UCSD-AML1 (cell line): ENCODE results near the gene CYBC1.

Experiments used
- DNase-seq: peaks from one replicate; lab custom pipeline; 2025; ENCODE audit not compliant: unreplicated experiment; lab: John Stamatoyannopoulos, UW

CYBC1 gene

DNA sequence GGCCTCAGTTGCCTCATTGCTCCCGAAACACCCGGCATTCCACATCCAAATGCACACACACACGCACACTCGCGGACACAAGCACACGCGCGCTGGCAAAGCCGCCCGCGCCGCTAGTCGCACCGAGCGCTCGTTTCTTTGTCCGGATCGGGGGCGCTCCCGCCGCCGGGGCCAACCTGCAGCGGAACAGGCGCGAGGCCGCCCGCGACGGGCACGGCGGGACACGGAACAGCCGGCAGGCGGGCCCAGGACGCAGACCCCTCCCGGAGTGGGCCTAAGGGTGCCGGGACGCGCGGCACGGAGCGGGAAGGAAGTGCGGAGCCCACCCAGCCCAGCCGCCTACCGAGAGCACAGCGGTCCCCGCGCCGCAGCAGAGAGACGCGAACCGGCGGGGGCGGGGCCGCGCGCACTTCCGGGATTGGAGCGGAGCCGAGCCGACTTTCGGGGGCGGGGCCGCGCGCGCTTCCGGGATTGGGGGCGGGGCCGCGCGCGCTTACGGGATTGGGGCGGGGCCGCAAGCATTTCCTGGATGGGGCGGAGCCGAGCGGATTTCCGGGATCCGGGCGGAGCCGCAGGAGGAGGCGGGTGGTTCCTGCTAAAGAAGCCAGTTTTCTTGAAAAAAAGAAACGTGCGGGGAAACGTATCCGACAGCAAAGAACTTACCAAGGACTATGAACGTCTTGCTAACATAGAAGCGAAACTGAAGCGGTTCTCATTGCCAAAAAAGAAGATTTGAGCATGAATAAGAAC, at the start of gene CYBC1:
Gene CYBC1, minus strand, starts transcription at position 396 of the 750 bp plus-strand sequence. CDS start 1,498 bp downstream, outside the sequence.
- DNase-seq = peak; percentile 96

DNA sequence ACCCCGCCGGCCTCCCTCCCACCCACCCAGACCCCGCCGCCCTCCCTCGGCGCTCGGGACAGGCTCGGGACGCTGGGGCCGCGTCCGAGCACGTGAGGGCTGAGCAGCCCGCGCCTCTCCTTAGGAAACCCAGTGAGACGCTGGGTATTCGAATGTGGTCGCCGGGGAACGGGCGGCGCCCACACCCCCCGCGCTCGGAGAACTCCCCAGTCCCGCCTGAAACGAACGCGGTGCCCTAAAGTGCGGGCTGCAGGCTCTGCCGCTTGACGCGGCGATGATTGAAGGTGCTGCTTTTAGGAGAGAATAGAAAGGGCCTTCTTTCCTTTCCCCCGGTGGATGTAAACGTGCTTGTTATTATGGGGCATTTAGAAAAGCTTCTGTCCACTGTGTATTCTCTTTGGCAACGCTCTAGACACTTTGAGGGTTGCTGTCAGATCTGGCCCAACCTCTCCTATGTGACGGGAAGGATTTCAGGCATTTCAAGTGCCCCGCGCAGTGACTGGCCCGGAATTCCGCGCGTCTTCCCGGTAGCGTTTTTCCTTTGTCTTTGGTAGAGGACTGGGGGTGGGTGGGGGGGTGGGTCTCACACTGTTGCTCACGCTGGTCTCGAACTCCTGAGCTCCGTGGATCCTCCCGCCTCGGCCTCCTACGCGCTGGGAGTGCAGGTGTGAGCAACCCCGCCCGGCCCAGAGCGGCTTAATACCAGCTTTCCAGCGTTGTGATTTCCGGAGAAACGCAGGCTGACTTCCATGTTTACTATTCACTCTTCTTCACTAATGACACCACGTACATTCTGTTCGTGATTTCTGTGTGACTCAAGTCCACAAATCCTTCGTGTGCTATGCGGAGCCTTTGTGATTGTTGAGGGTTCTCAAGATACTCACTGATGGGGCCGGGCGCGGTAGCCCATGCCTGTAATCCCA, 47.2 kb upstream of the CYBC1 start:
- DNase-seq = peak; percentile 55

DNA sequence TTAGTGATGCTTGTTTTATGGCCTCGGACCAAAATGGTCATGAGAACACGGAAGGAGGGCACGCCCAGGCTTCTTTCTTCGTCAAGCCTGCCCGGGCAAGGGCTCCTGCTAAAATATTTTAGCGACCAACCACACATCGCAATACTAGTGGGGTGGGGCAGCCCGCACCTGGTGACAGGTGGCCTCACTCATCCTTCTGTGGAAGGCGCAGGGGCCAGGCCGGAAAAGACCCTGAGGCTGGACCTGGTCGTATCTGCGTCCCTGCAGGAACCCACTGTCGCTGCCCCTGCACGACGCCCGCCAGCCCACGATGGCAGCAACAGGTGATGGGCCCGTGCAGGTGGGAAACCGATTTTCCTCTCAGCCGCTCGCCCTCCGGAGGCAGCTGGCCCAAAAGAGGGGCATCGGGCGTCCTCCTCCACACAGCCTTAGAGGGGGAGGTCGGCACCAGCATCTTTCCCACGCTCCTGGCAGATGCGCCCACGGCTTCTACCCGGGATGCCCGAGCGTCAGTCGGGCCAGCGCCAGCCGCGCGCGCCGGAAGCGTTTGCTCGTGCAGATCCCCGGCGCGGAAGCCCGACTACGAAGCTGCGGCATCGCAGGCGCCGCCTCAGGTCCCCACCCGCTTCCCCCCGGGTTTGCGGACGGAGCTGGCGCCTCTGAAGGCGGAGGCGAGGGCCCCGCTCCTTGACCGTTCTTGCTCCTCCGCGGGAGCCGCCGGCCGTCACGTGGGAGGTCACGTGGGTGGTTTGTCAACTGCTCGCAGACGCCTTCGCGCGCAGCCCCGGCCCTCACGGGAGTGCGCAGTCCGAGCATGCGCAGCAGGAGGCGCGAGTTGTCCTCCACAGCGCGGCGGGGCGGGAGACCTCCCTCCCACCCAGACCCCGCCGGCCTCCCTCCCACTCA, 46.2 kb upstream of the CYBC1 start:
- peak; percentile 93 for DNase-seq

- DNase-seq = no peak
Observed at GRCh38 chr17:82495844-82496528, 45.4 kb upstream of the CYBC1 start.

DNA sequence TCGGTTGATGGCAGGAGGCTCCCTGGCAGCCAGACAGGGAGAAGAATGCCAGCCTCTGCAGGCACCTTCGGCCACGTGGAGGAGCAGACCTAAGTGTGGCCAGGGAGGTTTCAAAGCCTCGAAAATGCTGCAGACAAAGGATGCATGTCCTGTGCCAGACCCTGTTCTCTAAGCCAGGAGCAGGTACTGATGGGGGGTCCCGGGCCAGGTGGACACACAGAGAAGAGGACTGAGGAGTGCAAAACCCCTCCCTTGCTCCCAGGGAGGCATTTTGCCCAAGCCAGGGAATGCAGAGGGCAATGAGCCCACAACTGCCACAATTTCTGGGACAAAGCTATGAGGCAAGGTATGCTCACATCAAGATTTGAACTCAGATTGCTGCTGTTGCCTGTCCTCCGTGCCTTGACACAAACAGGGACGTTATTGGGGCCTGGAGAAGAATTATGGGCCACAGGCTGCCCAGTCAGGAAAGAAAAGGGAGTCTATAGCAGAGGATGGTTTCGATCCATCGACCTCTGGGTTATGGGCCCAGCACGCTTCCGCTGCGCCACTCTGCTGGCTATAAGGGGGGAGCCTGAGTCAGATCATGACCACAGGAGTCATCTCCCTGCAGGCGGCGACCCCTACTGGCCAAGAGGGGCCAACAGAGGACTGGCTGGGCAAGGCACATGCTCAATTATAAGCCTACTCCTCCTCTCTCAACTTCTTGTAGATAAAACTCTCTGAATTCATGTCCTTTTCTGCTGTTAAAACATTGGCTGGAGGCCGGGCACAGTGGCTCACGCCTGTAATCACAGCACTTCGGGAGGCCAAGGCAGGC, 43.9 kb upstream of the CYBC1 start:
- DNase-seq = peak; percentile 88

DNA sequence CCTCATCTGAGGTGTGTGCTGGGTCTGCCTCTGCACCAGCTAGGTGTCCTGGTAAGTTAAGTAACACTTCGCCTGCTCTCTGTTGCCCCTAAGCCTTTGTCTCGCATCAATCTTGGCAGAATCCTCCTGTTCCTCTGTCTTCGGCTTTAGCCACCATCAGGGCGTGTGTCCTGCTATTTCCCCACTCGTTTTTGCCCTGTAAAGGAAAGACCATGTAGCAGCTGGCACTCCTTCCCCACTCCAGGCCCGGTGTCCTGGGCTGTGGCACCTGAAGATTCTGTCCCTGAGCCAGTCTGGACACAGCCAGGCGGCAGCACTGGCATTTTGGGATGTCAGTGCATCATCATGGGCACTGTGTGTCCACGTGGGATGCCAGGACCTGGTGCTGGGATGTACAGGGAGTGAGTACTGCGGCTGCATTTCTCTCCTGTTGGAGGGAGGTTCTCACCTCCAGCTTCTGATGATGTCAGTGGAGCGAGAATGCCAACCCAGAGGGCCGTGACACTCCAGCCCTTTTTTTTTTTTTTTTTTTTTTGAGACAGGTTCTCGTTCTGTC, 42.8 kb upstream of the CYBC1 start:
- DNase-seq = no peak

- DNase-seq = no peak
Observed at GRCh38 chr17:82492643-82493225, 42.2 kb upstream of the CYBC1 start.

GRCh38 chr17:82491533-82491932, 41.0 kb upstream of the CYBC1 start:
- no peak for DNase-seq

GRCh38 chr17:82491196-82491530, 40.6 kb upstream of the CYBC1 start:
- DNase-seq = no peak

- no peak for DNase-seq
Observed at GRCh38 chr17:82490512-82491195, 40.1 kb upstream of the CYBC1 start.

DNA sequence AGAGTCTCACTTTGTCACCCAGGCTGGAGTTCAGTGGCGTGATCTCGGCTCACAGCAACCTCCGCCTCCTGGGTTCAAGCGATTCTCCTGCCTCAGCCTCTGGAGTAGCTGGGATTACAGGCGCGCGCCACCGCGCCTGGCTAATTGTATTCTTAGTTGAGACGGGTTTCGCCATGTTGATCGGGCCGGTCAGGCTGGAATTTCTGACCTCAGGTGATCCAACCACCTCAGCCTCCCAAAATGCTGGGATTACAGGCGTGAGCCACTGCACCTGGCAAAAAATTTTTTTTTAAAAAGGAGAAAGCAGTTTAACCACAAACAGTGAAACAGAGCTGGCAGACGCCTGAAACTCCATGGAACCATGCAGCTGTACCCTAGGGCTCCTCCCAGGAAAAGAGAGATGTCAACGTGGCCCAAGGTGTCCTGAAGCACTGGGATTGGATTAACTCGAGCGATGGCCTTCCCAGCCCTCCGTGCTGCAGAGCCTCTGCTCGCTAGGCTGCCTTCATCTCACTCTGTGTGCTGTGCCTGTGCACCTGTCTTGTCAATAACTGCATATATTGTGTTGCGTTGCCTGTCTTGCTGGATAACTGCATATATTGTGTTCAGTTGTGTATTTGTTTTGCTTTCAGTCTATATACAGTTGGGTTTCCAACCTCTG, 39.4 kb upstream of the CYBC1 start:
- DNase-seq = no peak

DNA sequence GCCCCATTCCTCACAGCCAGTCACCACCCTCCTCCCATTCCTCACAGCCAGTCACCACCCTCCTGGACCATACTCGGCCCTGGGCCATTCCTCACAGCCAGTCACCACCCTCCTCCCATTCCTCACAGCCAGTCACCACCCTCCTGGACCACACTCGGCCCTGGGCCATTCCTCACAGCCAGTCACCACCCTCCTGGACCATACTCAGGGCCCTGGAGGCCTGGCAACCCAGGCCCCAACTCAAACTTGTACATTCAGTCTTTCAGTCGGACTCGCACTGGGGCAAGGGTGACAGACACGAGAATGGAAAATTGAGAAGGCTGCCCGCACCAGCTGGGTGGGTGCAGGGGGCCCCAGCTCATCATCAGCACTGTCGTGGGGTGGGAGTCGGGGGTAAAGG, 38.6 kb upstream of the CYBC1 start:
- DNase-seq = no peak

- no peak for DNase-seq
Observed at GRCh38 chr17:82487910-82488309, 37.4 kb upstream of the CYBC1 start.

DNA sequence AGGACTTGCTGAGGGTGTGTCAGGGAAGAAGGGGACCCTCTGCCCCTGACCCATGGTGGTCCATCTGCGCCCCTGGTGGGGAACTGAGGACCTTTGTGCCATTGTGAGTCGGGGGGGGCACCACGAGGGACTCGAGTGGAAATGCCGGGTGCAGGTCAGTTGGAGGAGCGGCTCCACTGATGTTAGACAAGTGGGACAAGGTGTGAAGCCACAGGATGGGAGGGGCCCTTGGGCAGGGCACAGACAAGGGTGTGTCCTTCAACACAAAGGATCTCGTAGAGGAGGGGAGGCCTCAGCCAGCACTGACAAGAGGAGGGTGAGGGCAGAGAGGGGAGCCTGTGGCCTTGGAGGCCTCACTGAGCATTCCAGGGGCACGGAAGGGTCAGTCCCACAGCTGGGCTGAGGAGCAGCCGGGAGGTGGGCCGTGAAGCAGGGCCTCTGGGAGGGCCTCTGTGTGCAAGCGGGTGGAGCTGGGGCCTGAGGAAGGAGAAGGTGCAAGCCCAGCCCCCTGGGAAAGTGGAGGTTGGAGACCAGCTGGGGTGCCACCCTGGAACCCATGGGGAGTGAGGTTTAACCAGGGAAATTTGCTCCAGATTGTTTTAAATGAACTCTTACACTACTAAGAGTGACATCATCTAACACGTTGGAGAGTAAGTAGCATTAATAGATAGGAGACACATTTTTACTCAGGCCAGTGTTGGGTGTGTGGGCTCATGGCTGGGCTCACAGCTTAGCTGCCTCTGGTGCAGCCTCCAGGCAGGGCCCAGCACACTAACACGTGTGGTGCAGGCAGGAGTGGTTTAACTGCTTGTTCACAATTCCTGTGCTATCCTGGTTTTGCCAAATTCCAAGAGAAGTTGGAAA, 35.9 kb upstream of the CYBC1 start:
- DNase-seq = no peak

GRCh38 chr17:82483836-82484235, 33.3 kb upstream of the CYBC1 start:
- no peak for DNase-seq

DNA sequence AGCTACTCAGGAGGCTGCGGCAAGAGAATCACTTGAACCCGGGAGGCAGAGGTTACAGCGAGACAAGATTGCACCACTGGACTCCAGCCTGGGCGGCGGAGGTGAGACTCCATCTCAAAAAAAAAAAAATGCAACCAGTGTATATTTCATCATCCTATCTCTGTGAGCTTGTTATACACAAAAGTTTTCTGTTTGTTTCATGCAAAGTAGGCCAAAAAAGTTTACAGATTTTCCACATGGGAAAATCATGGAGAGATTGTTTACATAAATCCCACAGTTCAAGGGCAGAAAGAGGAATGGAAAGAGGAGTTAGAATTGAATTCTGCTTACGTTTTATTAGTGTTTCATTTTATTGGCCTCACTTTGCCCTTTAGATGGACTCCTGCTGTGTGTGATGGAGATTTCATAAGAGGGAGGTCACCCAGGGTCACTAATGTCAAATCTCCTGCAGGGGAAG, 32.7 kb upstream of the CYBC1 start:
- DNase-seq = no peak

DNA sequence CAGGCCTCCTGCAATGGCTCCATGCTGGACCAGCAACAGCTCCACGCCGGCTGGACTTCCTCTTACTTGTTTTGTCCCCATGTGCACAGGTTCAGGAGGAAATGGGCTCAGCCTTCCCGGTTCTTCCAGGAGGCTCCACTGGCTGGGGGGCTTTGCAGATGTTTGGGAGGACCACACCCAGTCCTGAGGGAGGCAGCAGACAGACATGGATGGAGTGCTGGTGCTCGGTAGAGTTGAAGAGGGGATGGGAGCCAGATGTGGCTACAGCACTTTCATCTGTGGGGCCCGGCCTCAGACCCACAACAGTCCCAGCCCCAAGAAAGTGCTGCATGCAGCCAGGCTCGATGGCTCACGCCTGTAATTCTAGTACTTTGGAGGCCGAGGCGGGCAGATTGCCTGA, 29.8 kb upstream of the CYBC1 start:
- no peak for DNase-seq
